HK-2 (cell line): ENCODE data around the gene GJB3.

Experiments used
- DNase-seq: peaks from one replicate; pipeline ENCODE4 v3.0.0-alpha.2; 2018; ENCODE audit not compliant: unreplicated experiment

Gene GJB3

GRCh38 chr1:34822202-34822601, 41.2 kb downstream of the GJB3 start:
- DNase-seq: no peak

GRCh38 chr1:34824817-34825454, 43.9 kb downstream of the GJB3 start:
- no peak for DNase-seq

GRCh38 chr1:34825455-34826091, 44.6 kb downstream of the GJB3 start:
- DNase-seq: no peak

GRCh38 chr1:34827341-34827941, 46.4 kb downstream of the GJB3 start:
- no peak for DNase-seq

GRCh38 chr1:34828611-34829010, 47.6 kb downstream of the GJB3 start:
- DNase-seq: no peak

GRCh38 chr1:34829250-34829649, 48.2 kb downstream of the GJB3 start:
- DNase-seq: no peak

- no peak for DNase-seq
Measured at GRCh38 chr1:34831721-34832246, 50.8 kb downstream of the GJB3 start.

- no peak for DNase-seq
Measured at GRCh38 chr1:34833711-34834110, 52.7 kb downstream of the GJB3 start.
